PC-9 (cell line): ENCODE measurements around the gene TRABD2A. TPM values are rescaled to one million over a fixed set of nuclear protein-coding genes. Genes with fewer than 3 reads are reported as not detected.

Experiments
- BruUV-seq: library from RNA; stranded (reverse); fragments of 400-500 nt; replicated peaks from 2 replicates; lab custom pipeline; 2021; lab: Mats Ljungman, UMichigan
- CTCF ChIA-PET: fragments of 300-600 bp; sonication (Branson Sonifier 250); formaldehyde crosslinking; loops from one replicate; lab custom pipeline; 2022; ENCODE audit warnings: antibody characterized with exemption; lab: Charles Lee
- POLR2A ChIA-PET: fragments of 300-600 bp; sonication (Branson Sonifier 250); formaldehyde crosslinking; loops from one replicate; lab custom pipeline; 2022; ENCODE audit warnings: antibody characterized with exemption; ENCODE audit not compliant: unreplicated experiment; lab: Charles Lee
- DNase-seq, 2 experiments: peaks; one replicate each; pipeline versions ENCODE4 v3.0.0 to v3.0.0-alpha.2; 2015 to 2022; ENCODE audit warnings: mixed read lengths in 1 of 2
- H2AFZ ChIP-seq: fragments of 200-600 bp; sonication (generic); 2 replicates; pipeline ENCODE4 v1.8.1; 2017; ENCODE audit warnings: antibody characterized with exemption
- H3F3A ChIP-seq: fragments of 200-600 bp; sonication (generic); 2 replicates; pipeline ENCODE4 v1.8.1; 2017; ENCODE audit warnings: antibody characterized with exemption, mild to moderate bottlenecking, low read depth; ENCODE audit not compliant: insufficient read depth
- H3K27ac ChIP-seq: fragments of 200-600 bp; sonication (generic); 2 replicates; pipeline ENCODE4 v1.6.1; 2016; ENCODE audit warnings: mixed run types
- H3K27me3 ChIP-seq: fragments of 200-600 bp; sonication (generic); 2 replicates; pipeline ENCODE4 v1.6.1; 2016; ENCODE audit warnings: low read depth, mixed run types; ENCODE audit not compliant: insufficient read depth
- H3K36me3 ChIP-seq: fragments of 200-600 bp; sonication (generic); 2 replicates; pipeline ENCODE4 v1.6.1; 2016; ENCODE audit warnings: low read depth, mixed run types
- H3K4me1 ChIP-seq: fragments of 200-600 bp; sonication (generic); replicated peaks from 2 replicates; pipeline ENCODE4 v1.6.1; 2016; ENCODE audit warnings: mixed run types; ENCODE audit not compliant: insufficient read depth
- H3K4me2 ChIP-seq: fragments of 200-600 bp; sonication (generic); 2 replicates; pipeline ENCODE4 v1.6.1; 2017; ENCODE audit warnings: mixed run types
- H3K4me3 ChIP-seq: fragments of 200-600 bp; sonication (generic); 2 replicates; pipeline ENCODE4 v1.6.1; 2016; ENCODE audit warnings: mixed run types
- H3K79me2 ChIP-seq: fragments of 200-600 bp; sonication (generic); 2 replicates; pipeline ENCODE4 v1.6.1; 2017; ENCODE audit warnings: low read depth, mixed run types
- H3K9me2 ChIP-seq: fragments of 200-600 bp; sonication (generic); 2 replicates; pipeline ENCODE4 v1.8.1; 2017; ENCODE audit warnings: mild to moderate bottlenecking; ENCODE audit not compliant: insufficient read depth
- H3K9me3 ChIP-seq: fragments of 200-600 bp; sonication (generic); 2 replicates; pipeline ENCODE4 v1.8.1; 2016; ENCODE audit warnings: low read depth; ENCODE audit not compliant: insufficient read depth
- H4K20me1 ChIP-seq: fragments of 200-600 bp; sonication (generic); 2 replicates; pipeline ENCODE4 v1.8.1; 2017; ENCODE audit not compliant: insufficient read depth
- CTCF ChIP-seq: fragments of 200-600 bp; sonication (generic); conservative IDR thresholded peaks from 2 replicates; pipeline ENCODE4 v1.6.1; 2017; ENCODE audit warnings: mixed run types, antibody characterized with exemption, mild to moderate bottlenecking, moderate library complexity
- EZH2 ChIP-seq: fragments of 200-600 bp; sonication (generic); IDR thresholded peaks from 2 replicates; pipeline ENCODE4 v1.8.0; 2017; ENCODE audit warnings: antibody characterized with exemption, low read depth
- intact Hi-C: fragments of 100-400 bp; cut with micrococcal nuclease; formaldehyde crosslinking; loops from one replicate; pipeline ENCODE4 v1.10.0; 2022; ENCODE audit not compliant: unreplicated experiment
- total RNA-seq: library from RNA; stranded (reverse); gene quantifications from 2 replicates; pipeline ENCODE4 v1.2.3, GENCODE V29; 2021

TRABD2A gene
- total RNA-seq, 1 experiment from 2014 or later = 2.2 TPM

GRCh38 chr2:84782717-84783442 is 98.0 kb downstream of the TRABD2A start:
- POLR2A ChIA-PET = no interaction called here
- no TSS peak for BruUV-seq

GRCh38 chr2:84781942-84782716 is 98.8 kb downstream of the TRABD2A start:
- Histone ChIP-seq H3K4me2 (no peak overlapping the region), H3K27me3 (peaks cover 21% of the 10 kb centered on the region; the same call in 1 of the 2 replicates), H3K9me3 (no peaks in the 10 kb centered on the region), H3K9me2 (no peaks in the 10 kb centered on the region), H3K4me3 (no peak overlapping the region), H3K4me1 (no peaks in the 10 kb centered on the region), H2AFZ (no peak overlapping the region), H3K79me2 (no peaks in the 10 kb centered on the region), H3K27ac (no peak overlapping the region), H3K36me3 (no peaks in the 10 kb centered on the region), H3F3A (no peaks in the 10 kb centered on the region), H4K20me1 (no peaks in the 10 kb centered on the region)
- POLR2A ChIA-PET = no interaction called here
- no peak for DNase-seq
- intact Hi-C loops = no loop called here
- BruUV-seq = no TSS peak
- no peak for TF ChIP-seq EZH2
- TF ChIP-seq CTCF = no peak
- CTCF ChIA-PET = no interaction called here

More at GRCh38 chr2:84782717-84783442, 98.0 kb downstream of the TRABD2A start:
- H3K9me2 ChIP-seq = no peaks in the 10 kb centered on the region
- no peaks in the 10 kb centered on the region for H3F3A ChIP-seq
- no peak for DNase-seq
- no peaks in the 10 kb centered on the region for H3K4me1 ChIP-seq
- no peaks in the 10 kb centered on the region for H3K36me3 ChIP-seq
- no peak overlapping the region for H3K4me2 ChIP-seq
- no peaks in the 10 kb centered on the region for H4K20me1 ChIP-seq
- CTCF ChIA-PET = no interaction called here
- TF ChIP-seq CTCF = no peak
- no peak for TF ChIP-seq EZH2
- intact Hi-C loops = no loop called here
- H3K9me3 ChIP-seq = no peaks in the 10 kb centered on the region
- no peaks in the 10 kb centered on the region for H3K79me2 ChIP-seq
- H2AFZ ChIP-seq = no peak overlapping the region
- peaks cover 17% of the 10 kb centered on the region; the same call in 1 of the 2 replicates for H3K27me3 ChIP-seq
- H3K27ac ChIP-seq = no peak overlapping the region
- H3K4me3 ChIP-seq = no peak overlapping the region

- POLR2A ChIA-PET = no interaction called here
- TF ChIP-seq EZH2 = no peak
- TF ChIP-seq CTCF = no peak
- H3K9me2 ChIP-seq = no peaks in the 10 kb centered on the region
- DNase-seq = no peak
- no peak overlapping the region for H2AFZ ChIP-seq
- CTCF ChIA-PET = no interaction called here
- H3K27ac ChIP-seq = no peak overlapping the region
- H3K4me3 ChIP-seq = no peak overlapping the region
- H3K4me2 ChIP-seq = no peak overlapping the region
- intact Hi-C loops = no loop called here
- peaks cover 21% of the 10 kb centered on the region; the same call in 1 of the 2 replicates for H3K27me3 ChIP-seq
- no peaks in the 10 kb centered on the region for H3K9me3 ChIP-seq
- H4K20me1 ChIP-seq = no peaks in the 10 kb centered on the region
- no peaks in the 10 kb centered on the region for H3K79me2 ChIP-seq
- no TSS peak for BruUV-seq
- H3K4me1 ChIP-seq = no peaks in the 10 kb centered on the region
- no peaks in the 10 kb centered on the region for H3K36me3 ChIP-seq
- H3F3A ChIP-seq = no peaks in the 10 kb centered on the region
Observed at GRCh38 chr2:84779781-84780180, 101.1 kb downstream of the TRABD2A start.
